Trophoblast cell (in vitro differentiated cells and primary cell): ENCODE data around the gene ABCC3.

Source experiments
- DNase-seq, 2 donors: peaks; one replicate each; pipeline ENCODE4 v3.0.0-alpha.2; 2016
- H2AFZ ChIP-seq: 2 replicates; pipeline ENCODE4 v1.6.1; 2013; ENCODE audit warnings: low read length, moderate library complexity, mild to moderate bottlenecking; ENCODE audit not compliant: insufficient read depth, poor library complexity
- H2AK5ac ChIP-seq: 2 replicates; pipeline ENCODE4 v1.6.1; 2013; ENCODE audit warnings: mild to moderate bottlenecking, low read length
- H2BK120ac ChIP-seq: 2 replicates; pipeline ENCODE4 v1.6.1; 2013; ENCODE audit warnings: low read length, mild to moderate bottlenecking, moderate library complexity; ENCODE audit not compliant: insufficient read depth, poor library complexity
- H2BK12ac ChIP-seq: 2 replicates; pipeline ENCODE4 v1.6.1; 2013; ENCODE audit warnings: mild to moderate bottlenecking, low read length, moderate library complexity
- H2BK5ac ChIP-seq: 2 replicates; pipeline ENCODE4 v1.6.1; 2013; ENCODE audit warnings: low read length, low read depth, moderate library complexity, mild to moderate bottlenecking; ENCODE audit not compliant: poor library complexity
- H3K14ac ChIP-seq: 2 replicates; pipeline ENCODE4 v1.6.1; 2013; ENCODE audit warnings: mild to moderate bottlenecking, low read length
- H3K18ac ChIP-seq: 2 replicates; pipeline ENCODE4 v1.6.1; 2013; ENCODE audit warnings: mild to moderate bottlenecking, low read length
- H3K23ac ChIP-seq: 2 replicates; pipeline ENCODE4 v1.6.1; 2013; ENCODE audit warnings: low read length
- H3K27ac ChIP-seq: 2 replicates; pipeline ENCODE4 v1.5.1; 2013; ENCODE audit warnings: low read depth, mild to moderate bottlenecking, inconsistent platforms, low read length, moderate library complexity
- H3K27me3 ChIP-seq: 2 replicates; pipeline ENCODE4 v1.6.1; 2013; ENCODE audit warnings: inconsistent platforms, mild to moderate bottlenecking, low read length, moderate library complexity; ENCODE audit not compliant: insufficient read depth
- H3K36me3 ChIP-seq, 2 experiments: 1 replicate in 1 of 2; 2 replicates in 1 of 2; pipeline ENCODE4 v1.6.1; 2013; ENCODE audit warnings: low read length in 2 of 2, mild to moderate bottlenecking in 2 of 2, moderate library complexity in 1 of 2; ENCODE audit not compliant: insufficient read depth in 2 of 2, control insufficient read depth in 1 of 2
- H3K4ac ChIP-seq: 2 replicates; pipeline ENCODE4 v1.6.1; 2013; ENCODE audit warnings: low read depth, mild to moderate bottlenecking, low read length, moderate library complexity
- H3K4me1 ChIP-seq, 2 experiments: 1 replicate in 1 of 2; 2 replicates in 1 of 2; pipeline ENCODE4 v1.6.1; 2013; ENCODE audit warnings: low read length in 2 of 2, mild to moderate bottlenecking in 2 of 2, moderate library complexity in 1 of 2; ENCODE audit not compliant: insufficient read depth in 2 of 2, control insufficient read depth in 1 of 2
- H3K4me2 ChIP-seq: 2 replicates; pipeline ENCODE4 v1.6.1; 2013; ENCODE audit warnings: inconsistent platforms, mild to moderate bottlenecking, low read length, moderate library complexity
- H3K4me3 ChIP-seq: 2 replicates; pipeline ENCODE4 v1.5.1; 2013; ENCODE audit warnings: mild to moderate bottlenecking, low read depth, low read length, inconsistent platforms
- H3K79me1 ChIP-seq: one replicate; pipeline ENCODE4 v1.6.1; 2013; ENCODE audit warnings: low read length
- H3K79me2 ChIP-seq: 2 replicates; pipeline ENCODE4 v1.6.1; 2013; ENCODE audit warnings: low read length, mild to moderate bottlenecking; ENCODE audit not compliant: control insufficient read depth, insufficient read depth, poor library complexity
- H3K9ac ChIP-seq: 2 replicates; pipeline ENCODE4 v1.6.1; 2013; ENCODE audit warnings: mild to moderate bottlenecking, low read length
- H3K9me3 ChIP-seq: 2 replicates; pipeline ENCODE4 v1.6.1; 2013; ENCODE audit warnings: low read depth, mild to moderate bottlenecking, control low read depth, inconsistent platforms, low read length; ENCODE audit not compliant: insufficient read depth
- H4K12ac ChIP-seq: 2 replicates; pipeline ENCODE4 v1.6.1; 2013; ENCODE audit warnings: low read depth, mild to moderate bottlenecking, low read length, moderate library complexity
- H4K8ac ChIP-seq: 2 replicates; pipeline ENCODE4 v1.6.1; 2013; ENCODE audit warnings: low read depth, mild to moderate bottlenecking, low read length, moderate library complexity
- H4K91ac ChIP-seq: one replicate; pipeline ENCODE4 v1.6.1; 2013; ENCODE audit warnings: low read depth, mild to moderate bottlenecking, low read length, moderate library complexity
- WGBS: extraction: QIAGEN DNeasy Blood & Tissue Kit; methylation state at CpG from one replicate; pipeline ENCODE4 v1.1.7; 2013; ENCODE audit warnings: missing lambda C conversion rate; ENCODE audit not compliant: insufficient read length, insufficient coverage; ENCODE audit errors: extremely low coverage; 5-methylcytosine and 5-hydroxymethylcytosine counted together

Gene ABCC3

DNA sequence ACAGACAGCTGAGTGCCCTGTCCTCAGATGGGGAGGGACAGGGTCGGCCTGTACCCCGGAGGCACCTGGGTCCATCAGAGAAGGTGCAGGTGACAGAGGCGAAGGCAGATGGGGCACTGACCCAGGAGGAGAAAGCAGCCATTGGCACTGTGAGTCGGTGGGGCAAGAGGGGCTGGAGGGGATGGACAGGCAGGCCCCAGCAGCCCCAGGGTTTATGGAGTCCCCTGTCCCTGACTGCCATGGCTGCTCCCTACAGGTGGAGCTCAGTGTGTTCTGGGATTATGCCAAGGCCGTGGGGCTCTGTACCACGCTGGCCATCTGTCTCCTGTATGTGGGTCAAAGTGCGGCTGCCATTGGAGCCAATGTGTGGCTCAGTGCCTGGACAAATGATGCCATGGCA lies 40.9 kb downstream of the ABCC3 start:
- Histone ChIP-seq H3K36me3 (no peaks in the 10 kb centered on the region), H2AK5ac (no peak overlapping the region), H4K12ac (no peak overlapping the region), H3K79me1 (no peaks in the 10 kb centered on the region), H2AFZ (no peak overlapping the region), H3K9ac (no peak overlapping the region), H3K4ac (no peak overlapping the region), H3K4me3 (no peak overlapping the region), H4K8ac (no peak overlapping the region), H2BK5ac (no peak overlapping the region), H3K79me2 (no peaks in the 10 kb centered on the region), H3K14ac (no peak overlapping the region), H3K4me1 (no peaks in the 10 kb centered on the region), H3K23ac (no peak overlapping the region), H3K9me3 (no peaks in the 10 kb centered on the region), H4K91ac (no peak overlapping the region), H3K27ac (no peak overlapping the region), H2BK120ac (no peak overlapping the region), H3K27me3 (no peaks in the 10 kb centered on the region), H2BK12ac (no peak overlapping the region), H3K18ac (no peak overlapping the region), H3K4me2 (no peak overlapping the region)
- DNase-seq = no peak
- no CpG with 5 or more reads among the region's 7 CpGs for WGBS

DNA sequence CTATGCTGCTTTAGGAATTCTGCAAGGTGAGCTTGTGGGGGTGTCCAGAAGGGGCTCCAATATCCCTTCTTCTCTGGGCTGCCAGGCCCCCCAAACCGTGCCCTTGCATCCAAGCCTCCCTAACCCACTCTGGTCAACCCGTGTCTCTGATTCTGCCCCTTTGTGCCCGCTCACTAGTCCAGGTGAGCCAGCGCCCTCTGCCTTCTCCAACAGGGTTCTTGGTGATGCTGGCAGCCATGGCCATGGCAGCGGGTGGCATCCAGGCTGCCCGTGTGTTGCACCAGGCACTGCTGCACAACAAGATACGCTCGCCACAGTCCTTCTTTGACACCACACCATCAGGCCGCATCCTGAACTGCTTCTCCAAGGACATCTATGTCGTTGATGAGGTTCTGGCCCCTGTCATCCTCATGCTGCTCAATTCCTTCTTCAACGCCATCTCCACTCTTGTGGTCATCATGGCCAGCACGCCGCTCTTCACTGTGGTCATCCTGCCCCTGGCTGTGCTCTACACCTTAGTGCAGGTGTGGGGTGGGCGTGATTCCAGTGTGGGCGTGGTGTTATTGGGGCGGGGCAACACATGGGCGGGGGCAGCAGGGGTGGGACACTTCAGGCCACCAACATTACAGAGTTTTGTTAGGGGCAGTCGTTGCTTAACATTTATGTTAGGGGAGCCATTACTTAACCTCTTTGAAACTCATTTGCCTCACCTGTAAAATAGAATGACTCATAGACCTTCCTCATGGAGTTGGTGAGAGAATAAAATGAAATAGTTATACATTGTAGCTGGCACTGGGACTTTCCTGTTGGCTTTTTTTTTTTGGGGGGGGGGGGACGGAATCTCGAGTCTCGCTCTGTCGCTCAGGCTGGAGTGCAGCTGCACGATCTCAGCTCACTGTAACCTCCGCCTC lies 41.6 kb downstream of the ABCC3 start:
- DNase-seq = no peak
- H3K36me3 ChIP-seq = no peaks in the 10 kb centered on the region
- no CpG with 5 or more reads among the region's 24 CpGs for WGBS

DNA sequence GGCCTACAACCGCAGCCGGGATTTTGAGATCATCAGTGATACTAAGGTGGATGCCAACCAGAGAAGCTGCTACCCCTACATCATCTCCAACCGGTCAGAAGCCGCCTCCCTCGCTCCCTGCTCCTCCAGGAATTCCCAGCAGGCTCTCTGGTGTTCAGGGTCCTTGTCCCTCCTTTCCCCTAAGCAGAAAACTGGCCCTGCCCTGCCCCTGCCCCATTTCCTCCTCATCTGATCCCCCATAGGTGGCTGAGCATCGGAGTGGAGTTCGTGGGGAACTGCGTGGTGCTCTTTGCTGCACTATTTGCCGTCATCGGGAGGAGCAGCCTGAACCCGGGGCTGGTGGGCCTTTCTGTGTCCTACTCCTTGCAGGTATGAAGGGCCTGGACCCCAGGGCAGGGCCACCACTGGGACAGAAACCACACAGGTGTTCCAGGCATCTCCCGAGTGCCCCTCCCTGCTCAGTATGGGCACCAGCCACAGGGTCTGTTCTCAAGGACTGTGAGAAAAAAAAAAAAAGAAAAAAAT lies 43.2 kb downstream of the ABCC3 start:
- WGBS = no CpG with 5 or more reads among the region's 12 CpGs
- no peak overlapping the region for H3K4me3 ChIP-seq

More for the DNA sequence above, 41.6 kb downstream of the ABCC3 start:
- no peak overlapping the region for H4K12ac ChIP-seq
- H3K23ac ChIP-seq = no peak overlapping the region
- no peaks in the 10 kb centered on the region for H3K4me1 ChIP-seq
- no peak overlapping the region for H3K4me3 ChIP-seq
- H2BK5ac ChIP-seq = no peak overlapping the region
- H2AK5ac ChIP-seq = no peak overlapping the region
- H3K18ac ChIP-seq = no peak overlapping the region
- no peak overlapping the region for H3K4ac ChIP-seq
- no peak overlapping the region for H4K91ac ChIP-seq
- no peaks in the 10 kb centered on the region for H3K79me2 ChIP-seq
- H2BK12ac ChIP-seq = no peak overlapping the region
- H3K9ac ChIP-seq = no peak overlapping the region
- no peak overlapping the region for H2BK120ac ChIP-seq
- no peak overlapping the region for H4K8ac ChIP-seq
- H3K14ac ChIP-seq = no peak overlapping the region
- H3K27ac ChIP-seq = no peak overlapping the region
- no peaks in the 10 kb centered on the region for H3K9me3 ChIP-seq
- H3K4me2 ChIP-seq = no peak overlapping the region
- no peaks in the 10 kb centered on the region for H3K79me1 ChIP-seq
- no peak overlapping the region for H2AFZ ChIP-seq
- H3K27me3 ChIP-seq = no peaks in the 10 kb centered on the region

DNA sequence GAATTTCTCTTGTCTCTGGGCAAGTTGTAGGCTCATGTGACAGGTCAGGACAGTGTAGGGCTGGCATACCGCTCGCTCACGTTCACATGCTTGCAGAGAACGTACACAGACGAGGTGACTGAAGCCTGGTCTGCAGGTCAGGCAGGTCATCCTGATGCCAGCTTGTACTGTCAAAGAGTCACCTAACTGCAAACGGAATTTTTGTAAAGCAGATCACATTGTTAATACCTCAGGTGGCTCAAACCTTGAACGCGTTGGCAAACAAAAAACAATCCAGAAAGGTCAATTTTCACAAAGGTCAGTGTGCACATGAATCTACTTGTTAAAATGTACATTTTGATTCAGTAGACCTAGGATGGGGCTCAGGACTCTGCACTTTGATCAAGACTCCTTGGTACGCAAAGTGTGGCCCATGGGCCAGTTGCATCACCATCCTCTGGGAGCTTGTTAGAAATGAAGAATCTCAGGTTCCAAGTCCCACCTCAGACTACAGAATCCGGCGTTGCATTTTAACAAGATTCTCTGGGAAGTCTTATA lies 44.4 kb downstream of the ABCC3 start:
- Histone ChIP-seq H3K36me3 (no peaks in the 10 kb centered on the region), H3K4me1 (peaks cover 0 to 2% of the 10 kb centered on the region in 2 experiments), H3K4me3 (no peak overlapping the region), H3K14ac (no peak overlapping the region), H2BK120ac (no peak overlapping the region), H3K18ac (no peak overlapping the region), H3K27ac (no peak overlapping the region), H3K9me3 (no peaks in the 10 kb centered on the region), H3K4me2 (no peak overlapping the region), H3K79me1 (no peaks in the 10 kb centered on the region), H3K27me3 (no peaks in the 10 kb centered on the region), H4K91ac (no peak overlapping the region), H2AK5ac (no peak overlapping the region), H2BK12ac (no peak overlapping the region), H2AFZ (no peak overlapping the region), H3K79me2 (no peaks in the 10 kb centered on the region), H3K9ac (no peak overlapping the region), H3K4ac (no peak overlapping the region), H3K23ac (no peak overlapping the region), H4K12ac (no peak overlapping the region), H4K8ac (no peak overlapping the region), H2BK5ac (no peak overlapping the region)
- no CpG with 5 or more reads among the region's 11 CpGs for WGBS
- no peak for DNase-seq

More for the DNA sequence above, 43.2 kb downstream of the ABCC3 start:
- Histone ChIP-seq H2AK5ac (no peak overlapping the region), H3K4me2 (no peak overlapping the region), H3K9me3 (no peaks in the 10 kb centered on the region), H3K36me3 (no peaks in the 10 kb centered on the region), H3K79me1 (no peaks in the 10 kb centered on the region), H2BK120ac (no peak overlapping the region), H3K79me2 (no peaks in the 10 kb centered on the region), H3K27me3 (no peaks in the 10 kb centered on the region), H4K12ac (no peak overlapping the region), H2BK5ac (no peak overlapping the region), H3K18ac (no peak overlapping the region), H3K9ac (no peak overlapping the region), H3K4me1 (no peaks in the 10 kb centered on the region), H3K23ac (no peak overlapping the region), H4K8ac (no peak overlapping the region), H2BK12ac (no peak overlapping the region), H3K27ac (no peak overlapping the region), H3K14ac (no peak overlapping the region), H2AFZ (no peak overlapping the region), H4K91ac (no peak overlapping the region), H3K4ac (no peak overlapping the region)
- DNase-seq = no peak
